HepG2 (cell line): ENCODE data around the gene ZG16. TPM values are rescaled to one million over a fixed set of nuclear protein-coding genes. Genes with fewer than 3 reads are reported as not detected.

Experiments used
- DBP ChIP-seq: sonication (generic); formaldehyde crosslinking; IDR thresholded peaks from 2 replicates; pipeline ENCODE4 v1.4.0; 2020; ENCODE audit warnings: missing genetic modification reagents; ENCODE audit errors: not compliant biosample characterization
- DZIP1 ChIP-seq: sonication (generic); formaldehyde crosslinking; IDR thresholded peaks from 2 replicates; pipeline ENCODE4 v1.5.0; 2020; ENCODE audit warnings: mild to moderate bottlenecking, missing genetic modification reagents
- GATA4 ChIP-seq: sonication (generic); IDR thresholded peaks from 2 replicates; pipeline ENCODE4 v1.6.1; 2016; ENCODE audit warnings: antibody characterized with exemption, low read depth, borderline replicate concordance
- GTF2F1 ChIP-seq: fragments of 150-350 bp; IDR thresholded peaks from 2 replicates; pipeline ENCODE4 v1.6.1; 2014; ENCODE audit warnings: low read length
- HCFC1 ChIP-seq: fragments of 150-350 bp; IDR thresholded peaks from 2 replicates; pipeline ENCODE4 v1.6.1; 2014; ENCODE audit warnings: low read depth, low read length
- HDAC1 ChIP-seq: sonication (generic); formaldehyde crosslinking; IDR thresholded peaks from 2 replicates; pipeline ENCODE4 v1.5.1; 2020; ENCODE audit warnings: mild to moderate bottlenecking, missing genetic modification reagents
- JUND ChIP-seq: sonication (generic); formaldehyde crosslinking; IDR thresholded peaks from 2 replicates; pipeline ENCODE4 v1.8.0; 2022; ENCODE audit warnings: mild to moderate bottlenecking, missing genetic modification reagents
- KLF12 ChIP-seq: sonication (generic); formaldehyde crosslinking; IDR thresholded peaks from 2 replicates; pipeline ENCODE4 v1.4.0; 2020; ENCODE audit warnings: missing genetic modification reagents, borderline replicate concordance
- NFIB ChIP-seq: sonication (generic); formaldehyde crosslinking; IDR thresholded peaks from 2 replicates; pipeline ENCODE4 v1.9.0; 2021; ENCODE audit warnings: missing genetic modification reagents, mild to moderate bottlenecking, borderline replicate concordance
- POGZ ChIP-seq: sonication (generic); formaldehyde crosslinking; IDR thresholded peaks from 2 replicates; pipeline ENCODE4 v1.4.0; 2020; ENCODE audit warnings: mild to moderate bottlenecking, missing genetic modification reagents
- RFX1 ChIP-seq: fragments of 450-650 bp; IDR thresholded peaks from 2 replicates; pipeline ENCODE4 v1.6.1; 2017
- SETDB1 ChIP-seq: sonication (generic); formaldehyde crosslinking; IDR thresholded peaks from 2 replicates; pipeline ENCODE4 v1.5.1; 2020; ENCODE audit warnings: missing genetic modification reagents, mild to moderate bottlenecking, borderline replicate concordance
- SIN3B ChIP-seq: fragments of 150-350 bp; IDR thresholded peaks from 2 replicates; pipeline ENCODE4 v1.6.1; 2014; ENCODE audit warnings: low read length
- TOE1 ChIP-seq: sonication (generic); formaldehyde crosslinking; IDR thresholded peaks from 2 replicates; pipeline ENCODE4 v1.4.0; 2020; ENCODE audit warnings: mild to moderate bottlenecking, missing genetic modification reagents
- ZFP36L2 ChIP-seq: sonication (generic); formaldehyde crosslinking; IDR thresholded peaks from 2 replicates; pipeline ENCODE4 v1.4.0; 2020; ENCODE audit warnings: missing genetic modification reagents
- ZNF10 ChIP-seq: sonication (generic); formaldehyde crosslinking; IDR thresholded peaks from 2 replicates; pipeline ENCODE4 v1.4.0; 2020; ENCODE audit warnings: mild to moderate bottlenecking, low read depth, missing genetic modification reagents, borderline replicate concordance
- ZNF124 ChIP-seq: sonication (generic); formaldehyde crosslinking; IDR thresholded peaks from 2 replicates; pipeline ENCODE4 v1.4.0; 2020; ENCODE audit warnings: missing genetic modification reagents
- ZNF296 ChIP-seq: sonication (generic); formaldehyde crosslinking; conservative IDR thresholded peaks from 2 replicates; pipeline ENCODE4 v1.5.0; 2020; ENCODE audit warnings: mild to moderate bottlenecking, missing genetic modification reagents
- ZNF530 ChIP-seq: sonication (generic); formaldehyde crosslinking; IDR thresholded peaks from 2 replicates; pipeline ENCODE4 v1.5.0; 2020; ENCODE audit warnings: low read depth, mild to moderate bottlenecking, missing genetic modification reagents
- ZNF629 ChIP-seq: sonication (generic); formaldehyde crosslinking; conservative IDR thresholded peaks from 2 replicates; pipeline ENCODE4 v1.5.0; 2020; ENCODE audit warnings: missing genetic modification reagents
- ZSCAN9 ChIP-seq: IDR thresholded peaks from 2 replicates; pipeline ENCODE4 v1.6.1; 2016; ENCODE audit warnings: borderline replicate concordance
- polyA plus RNA-seq, 8 experiments: library from polyadenylated mRNA; depleted of rRNA in 3 of 8; stranded (reverse) in 7 of 8; unstranded in 1 of 8; fragments of >200 nt; fragmentation: Illumina TruSeq in 4 of 8; extraction: Trizol in 4 of 8; gene quantifications; 2 replicates each; pipeline versions ENCODE4 v1.2.1 to v1.2.3, GENCODE V29; 2011 to 2016; ENCODE audit warnings: low read depth in 4 of 8, missing spikeins in 1 of 8, mixed read lengths in 1 of 8; ENCODE audit not compliant: insufficient read depth in 1 of 8
- total RNA-seq, 5 experiments: library from RNA; depleted of rRNA; stranded (reverse); fragments of >200 nt; fragmentation: Illumina TruSeq; extraction: Trizol; gene quantifications; 2 replicates each; pipeline ENCODE4 v1.2.3, GENCODE V29; 2016; ENCODE audit warnings: low read depth in 1 of 5
- TF ChIP-seq, protein P1 (sequence below): sonication (generic); formaldehyde crosslinking; IDR thresholded peaks from 2 replicates; pipeline ENCODE4 v1.4.0; 2020; ENCODE audit warnings: mild to moderate bottlenecking, missing genetic modification reagents
- TF ChIP-seq, protein P2 (sequence below): sonication (generic); formaldehyde crosslinking; IDR thresholded peaks from 2 replicates; pipeline ENCODE4 v1.4.0; 2020; ENCODE audit warnings: missing genetic modification reagents

Gene ZG16
- total and polyA plus RNA-seq, 2 of the 13 experiments (the other 11 are each of a cell fraction or from before 2014, with no cell fraction given): 0.04 to 0.07 TPM

GRCh38 chr16:29789775-29790182 lies 11.7 kb downstream of the ZG16 start (continued):
- no peak for TF ChIP-seq SIN3B
- no peak for TF ChIP-seq ZNF530
- no peak for TF ChIP-seq RFX1
- no peak for TF ChIP-seq NFIB (CRISPR knock-in tag)
- no peak for TF ChIP-seq ZNF124 (CRISPR knock-in tag)
- no peak for TF ChIP-seq DZIP1
- TF ChIP-seq, protein P1, sequence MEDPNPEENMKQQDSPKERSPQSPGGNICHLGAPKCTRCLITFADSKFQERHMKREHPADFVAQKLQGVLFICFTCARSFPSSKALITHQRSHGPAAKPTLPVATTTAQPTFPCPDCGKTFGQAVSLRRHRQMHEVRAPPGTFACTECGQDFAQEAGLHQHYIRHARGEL (CRISPR knock-in tag): no peak
- no peak for TF ChIP-seq HDAC1
- no peak for TF ChIP-seq HCFC1
- no peak for TF ChIP-seq ZNF10
- TF ChIP-seq ZNF296: no peak
- no peak for TF ChIP-seq DBP
- TF ChIP-seq ZFP36L2 (CRISPR knock-in tag): no peak
- TF ChIP-seq ZSCAN9 (CRISPR knock-in tag): no peak
- no peak; the same call in 1 of the 2 replicates for TF ChIP-seq KLF12
- no peak for TF ChIP-seq GATA4
- TF ChIP-seq ZNF629 (CRISPR knock-in tag): no peak
- no peak for TF ChIP-seq GTF2F1
- TF ChIP-seq POGZ (CRISPR knock-in tag): no peak
- no peak; the same call in 1 of the 2 replicates for TF ChIP-seq SETDB1 (CRISPR knock-in tag)
- TF ChIP-seq TOE1 (CRISPR knock-in tag): no peak
- TF ChIP-seq, protein P2, sequence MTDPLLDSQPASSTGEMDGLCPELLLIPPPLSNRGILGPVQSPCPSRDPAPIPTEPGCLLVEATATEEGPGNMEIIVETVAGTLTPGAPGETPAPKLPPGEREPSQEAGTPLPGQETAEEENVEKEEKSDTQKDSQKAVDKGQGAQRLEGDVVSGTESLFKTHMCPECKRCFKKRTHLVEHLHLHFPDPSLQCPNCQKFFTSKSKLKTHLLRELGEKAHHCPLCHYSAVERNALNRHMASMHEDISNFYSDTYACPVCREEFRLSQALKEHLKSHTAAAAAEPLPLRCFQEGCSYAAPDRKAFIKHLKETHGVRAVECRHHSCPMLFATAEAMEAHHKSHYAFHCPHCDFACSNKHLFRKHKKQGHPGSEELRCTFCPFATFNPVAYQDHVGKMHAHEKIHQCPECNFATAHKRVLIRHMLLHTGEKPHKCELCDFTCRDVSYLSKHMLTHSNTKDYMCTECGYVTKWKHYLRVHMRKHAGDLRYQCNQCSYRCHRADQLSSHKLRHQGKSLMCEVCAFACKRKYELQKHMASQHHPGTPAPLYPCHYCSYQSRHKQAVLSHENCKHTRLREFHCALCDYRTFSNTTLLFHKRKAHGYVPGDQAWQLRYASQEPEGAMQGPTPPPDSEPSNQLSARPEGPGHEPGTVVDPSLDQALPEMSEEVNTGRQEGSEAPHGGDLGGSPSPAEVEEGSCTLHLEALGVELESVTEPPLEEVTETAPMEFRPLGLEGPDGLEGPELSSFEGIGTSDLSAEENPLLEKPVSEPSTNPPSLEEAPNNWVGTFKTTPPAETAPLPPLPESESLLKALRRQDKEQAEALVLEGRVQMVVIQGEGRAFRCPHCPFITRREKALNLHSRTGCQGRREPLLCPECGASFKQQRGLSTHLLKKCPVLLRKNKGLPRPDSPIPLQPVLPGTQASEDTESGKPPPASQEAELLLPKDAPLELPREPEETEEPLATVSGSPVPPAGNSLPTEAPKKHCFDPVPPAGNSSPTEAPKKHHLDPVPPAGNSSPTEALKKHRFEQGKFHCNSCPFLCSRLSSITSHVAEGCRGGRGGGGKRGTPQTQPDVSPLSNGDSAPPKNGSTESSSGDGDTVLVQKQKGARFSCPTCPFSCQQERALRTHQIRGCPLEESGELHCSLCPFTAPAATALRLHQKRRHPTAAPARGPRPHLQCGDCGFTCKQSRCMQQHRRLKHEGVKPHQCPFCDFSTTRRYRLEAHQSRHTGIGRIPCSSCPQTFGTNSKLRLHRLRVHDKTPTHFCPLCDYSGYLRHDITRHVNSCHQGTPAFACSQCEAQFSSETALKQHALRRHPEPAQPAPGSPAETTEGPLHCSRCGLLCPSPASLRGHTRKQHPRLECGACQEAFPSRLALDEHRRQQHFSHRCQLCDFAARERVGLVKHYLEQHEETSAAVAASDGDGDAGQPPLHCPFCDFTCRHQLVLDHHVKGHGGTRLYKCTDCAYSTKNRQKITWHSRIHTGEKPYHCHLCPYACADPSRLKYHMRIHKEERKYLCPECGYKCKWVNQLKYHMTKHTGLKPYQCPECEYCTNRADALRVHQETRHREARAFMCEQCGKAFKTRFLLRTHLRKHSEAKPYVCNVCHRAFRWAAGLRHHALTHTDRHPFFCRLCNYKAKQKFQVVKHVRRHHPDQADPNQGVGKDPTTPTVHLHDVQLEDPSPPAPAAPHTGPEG: no peak
- TF ChIP-seq JUND (CRISPR knock-in tag): no peak
